ENCODE data around the gene ANO3. TPM values are rescaled to one million over a fixed set of nuclear protein-coding genes. Genes with fewer than 3 reads are reported as not detected.

Gene ANO3
- total RNA-seq, 1 experiment from 2014 or later: not detected

DNA sequence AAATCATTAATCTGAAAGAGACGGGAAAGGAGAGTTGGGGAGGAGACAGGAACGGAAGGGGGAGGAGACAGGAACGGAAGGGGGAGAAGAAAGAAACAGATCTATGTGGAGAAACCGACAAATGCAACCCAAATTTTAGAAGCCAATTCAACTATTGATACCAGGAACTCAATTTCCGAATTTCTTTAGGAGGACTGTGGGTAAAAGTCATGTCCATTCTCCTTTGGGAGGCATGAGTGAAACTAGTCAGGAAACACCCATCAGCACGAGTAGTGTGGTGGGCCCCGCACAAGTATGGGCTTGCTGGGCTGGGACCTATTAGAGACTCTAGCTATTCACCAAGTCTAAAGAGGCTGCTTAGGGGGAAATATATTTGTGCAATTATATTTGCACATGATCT is 18.1 kb downstream of the ANO3 start:
- H3K4me1 ChIP-seq (ENCODE audit: insufficient read depth, low read length): no peaks in the 10 kb centered on the region
- no peaks in the 10 kb centered on the region for H3K9me2 ChIP-seq (replicated peaks; ENCODE audit: low read length)
- no peak overlapping the region for H3K27ac ChIP-seq (ENCODE audit: low read length)
- no peak overlapping the region for H3K4me3 ChIP-seq (ENCODE audit: low read length)
- no peaks in the 10 kb centered on the region for H3F3A ChIP-seq (ENCODE audit: low read length, unreplicated experiment)
- no peak for DNase-seq
- ATAC-seq: no peak
- no peaks in the 10 kb centered on the region for H3K79me2 ChIP-seq (ENCODE audit: low read length)
- H3K9ac ChIP-seq (ENCODE audit: low read length): no peak overlapping the region
- peaks cover 9% of the 10 kb centered on the region; the same call in 1 of the 2 replicates for H3K27me3 ChIP-seq (ENCODE audit: low read length)
- no peaks in the 10 kb centered on the region for H3K36me3 ChIP-seq (ENCODE audit: low read depth, low read length)
- no peaks in the 10 kb centered on the region for H3K9me3 ChIP-seq (ENCODE audit: low read length)
- H4K20me1 ChIP-seq (ENCODE audit: low read length): no peaks in the 10 kb centered on the region
- BruUV-seq (replicated peaks): no TSS peak
- CTCF ChIA-PET: no interaction called here
- intact Hi-C loops (cut with micrococcal nuclease): no loop called here
- TF ChIP-seq, protein P1, sequence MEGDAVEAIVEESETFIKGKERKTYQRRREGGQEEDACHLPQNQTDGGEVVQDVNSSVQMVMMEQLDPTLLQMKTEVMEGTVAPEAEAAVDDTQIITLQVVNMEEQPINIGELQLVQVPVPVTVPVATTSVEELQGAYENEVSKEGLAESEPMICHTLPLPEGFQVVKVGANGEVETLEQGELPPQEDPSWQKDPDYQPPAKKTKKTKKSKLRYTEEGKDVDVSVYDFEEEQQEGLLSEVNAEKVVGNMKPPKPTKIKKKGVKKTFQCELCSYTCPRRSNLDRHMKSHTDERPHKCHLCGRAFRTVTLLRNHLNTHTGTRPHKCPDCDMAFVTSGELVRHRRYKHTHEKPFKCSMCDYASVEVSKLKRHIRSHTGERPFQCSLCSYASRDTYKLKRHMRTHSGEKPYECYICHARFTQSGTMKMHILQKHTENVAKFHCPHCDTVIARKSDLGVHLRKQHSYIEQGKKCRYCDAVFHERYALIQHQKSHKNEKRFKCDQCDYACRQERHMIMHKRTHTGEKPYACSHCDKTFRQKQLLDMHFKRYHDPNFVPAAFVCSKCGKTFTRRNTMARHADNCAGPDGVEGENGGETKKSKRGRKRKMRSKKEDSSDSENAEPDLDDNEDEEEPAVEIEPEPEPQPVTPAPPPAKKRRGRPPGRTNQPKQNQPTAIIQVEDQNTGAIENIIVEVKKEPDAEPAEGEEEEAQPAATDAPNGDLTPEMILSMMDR (conservative IDR thresholded peaks at IDR 0.05; ENCODE audit: low read depth, low read length): no peak
- TF ChIP-seq EZH2 (IDR thresholded peaks at IDR 0.05; ENCODE audit: low read length, unreplicated experiment) (no peak), EZH2phosphoT487 (IDR thresholded peaks at IDR 0.05; ENCODE audit: borderline replicate concordance, low read length) (no peak)
- POLR2A ChIA-PET (ENCODE audit: unreplicated experiment): no interaction called here
- no peak overlapping the region for H3K4me2 ChIP-seq (ENCODE audit: low read length)
- no peak overlapping the region for H2AFZ ChIP-seq (ENCODE audit: low read length)

DNA sequence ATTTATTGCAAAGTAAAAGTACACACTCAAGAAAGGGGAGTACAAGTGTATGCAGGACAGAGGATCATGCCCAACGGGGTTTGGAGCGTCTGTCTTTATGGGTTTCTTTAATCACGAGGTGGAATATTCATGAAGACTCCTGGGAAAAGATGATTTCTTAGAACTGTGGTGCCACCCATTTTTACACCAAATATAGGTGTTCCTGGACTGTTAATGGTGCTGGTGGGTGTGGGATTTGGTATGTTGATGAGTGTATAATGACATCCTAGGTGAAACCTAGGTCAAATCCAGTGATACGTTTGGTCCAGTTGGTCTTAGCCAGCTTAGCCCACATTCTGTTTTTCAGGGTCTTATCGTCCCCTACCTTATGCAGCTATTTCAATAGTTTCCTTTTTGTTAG is 21.1 kb downstream of the ANO3 start:
- Histone ChIP-seq H3K4me3 (ENCODE audit: low read length) (no peak overlapping the region), H3K9me2 (replicated peaks; ENCODE audit: low read length) (no peaks in the 10 kb centered on the region), H3F3A (ENCODE audit: low read length, unreplicated experiment) (no peaks in the 10 kb centered on the region), H3K4me1 (ENCODE audit: insufficient read depth, low read length) (no peaks in the 10 kb centered on the region), H3K9me3 (ENCODE audit: low read length) (no peaks in the 10 kb centered on the region), H3K27ac (ENCODE audit: low read length) (no peak overlapping the region), H3K27me3 (ENCODE audit: low read length) (peaks cover 9% of the 10 kb centered on the region; the same call in 1 of the 2 replicates), H3K4me2 (ENCODE audit: low read length) (no peak overlapping the region), H3K79me2 (ENCODE audit: low read length) (no peaks in the 10 kb centered on the region), H3K9ac (ENCODE audit: low read length) (no peak overlapping the region), H4K20me1 (ENCODE audit: low read length) (no peaks in the 10 kb centered on the region), H3K36me3 (ENCODE audit: low read depth, low read length) (no peaks in the 10 kb centered on the region), H2AFZ (ENCODE audit: low read length) (no peak overlapping the region)
- TF ChIP-seq, protein P1 (conservative IDR thresholded peaks at IDR 0.05; ENCODE audit: low read depth, low read length): no peak
- TF ChIP-seq EZH2phosphoT487 (IDR thresholded peaks at IDR 0.05; ENCODE audit: borderline replicate concordance, low read length) (no peak), EZH2 (IDR thresholded peaks at IDR 0.05; ENCODE audit: low read length, unreplicated experiment) (no peak)
- intact Hi-C loops (cut with micrococcal nuclease): no loop called here
- BruUV-seq (replicated peaks): no TSS peak
- ChIA-PET POLR2A (ENCODE audit: unreplicated experiment) (no interaction called here), CTCF (no interaction called here)
- ATAC-seq (no peak), DNase-seq (no peak)

DNA sequence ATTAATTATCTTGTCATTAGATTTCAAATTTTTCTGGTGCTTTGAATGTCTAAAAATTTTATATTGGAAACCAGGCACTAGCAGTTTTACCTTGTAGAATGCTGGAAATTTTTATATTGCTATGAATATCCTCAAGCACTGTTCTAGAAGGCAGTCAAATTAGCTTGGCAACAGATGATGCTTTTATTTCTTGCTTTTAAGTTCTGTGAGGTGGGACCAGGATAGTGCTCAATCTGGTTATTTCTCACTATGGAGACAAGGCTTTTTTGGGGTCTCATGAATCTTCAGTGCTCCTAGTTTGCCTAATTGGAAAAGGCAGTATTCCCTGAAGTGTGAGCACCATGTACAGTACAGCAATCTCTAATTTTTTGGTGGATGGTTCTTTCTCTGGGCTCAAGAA is 27.1 kb downstream of the ANO3 start:
- intact Hi-C loops (cut with micrococcal nuclease): no loop called here
- H3K9me2 ChIP-seq (replicated peaks; ENCODE audit: low read length): no peaks in the 10 kb centered on the region
- no peaks in the 10 kb centered on the region for H3K4me1 ChIP-seq (ENCODE audit: insufficient read depth, low read length)
- no peak overlapping the region for H3K4me3 ChIP-seq (ENCODE audit: low read length)
- no peak for ATAC-seq
- H3K27ac ChIP-seq (ENCODE audit: low read length): no peak overlapping the region
- no peak overlapping the region for H3K4me2 ChIP-seq (ENCODE audit: low read length)
- H3K36me3 ChIP-seq (ENCODE audit: low read depth, low read length): no peaks in the 10 kb centered on the region
- H3K79me2 ChIP-seq (ENCODE audit: low read length): no peaks in the 10 kb centered on the region
- no peaks in the 10 kb centered on the region for H3F3A ChIP-seq (ENCODE audit: low read length, unreplicated experiment)
- no TSS peak for BruUV-seq (replicated peaks)
- H4K20me1 ChIP-seq (ENCODE audit: low read length): no peaks in the 10 kb centered on the region
- no peak overlapping the region for H2AFZ ChIP-seq (ENCODE audit: low read length)
- TF ChIP-seq EZH2 (IDR thresholded peaks at IDR 0.05; ENCODE audit: low read length, unreplicated experiment) (no peak), EZH2phosphoT487 (IDR thresholded peaks at IDR 0.05; ENCODE audit: borderline replicate concordance, low read length) (no peak)
- TF ChIP-seq, protein P1 (conservative IDR thresholded peaks at IDR 0.05; ENCODE audit: low read depth, low read length): no peak
- ChIA-PET CTCF (no interaction called here), POLR2A (ENCODE audit: unreplicated experiment) (no interaction called here)
- no peak for DNase-seq
- no peak overlapping the region for H3K9ac ChIP-seq (ENCODE audit: low read length)
- H3K9me3 ChIP-seq (ENCODE audit: low read length): no peaks in the 10 kb centered on the region
- H3K27me3 ChIP-seq (ENCODE audit: low read length): 0 out of 2 replicates have a peak, but pooled peaks cover 3% of the 10 kb centered on the region

All from PC-3 (cell line).